ENCODE data around the gene TSPAN17.

Gene TSPAN17

GRCh38 chr5:176608142-176608705, 39.1 kb upstream of the TSPAN17 start:
- no peak for TF ChIP-seq MAX (IDR thresholded peaks at IDR 0.05)
- TF ChIP-seq EP300 (IDR thresholded peaks at IDR 0.05; ENCODE audit: borderline replicate concordance) = no peak
- no peak for TF ChIP-seq FOXM1 (IDR thresholded peaks at IDR 0.05; ENCODE audit: borderline replicate concordance, low read depth)
- no peak for TF ChIP-seq TAF1 (IDR thresholded peaks at IDR 0.05; ENCODE audit: low read depth)
- TF ChIP-seq CREB1 (IDR thresholded peaks at IDR 0.05; ENCODE audit: low read depth) = no peak
- TF ChIP-seq REST (IDR thresholded peaks at IDR 0.05; ENCODE audit: low read depth) = no peak
- no peak for TF ChIP-seq TCF12 (IDR thresholded peaks at IDR 0.05; ENCODE audit: low read depth)
- no peak for TF ChIP-seq EGR1 (IDR thresholded peaks at IDR 0.05)
- TF ChIP-seq NFIC (IDR thresholded peaks at IDR 0.05) = no peak

GRCh38 chr5:176608937-176609723, 38.2 kb upstream of the TSPAN17 start:
- TF ChIP-seq CEBPB (IDR thresholded peaks at IDR 0.05) (no peak), RAD21 (IDR thresholded peaks at IDR 0.05; ENCODE audit: low read depth) (no peak), MAX (IDR thresholded peaks at IDR 0.05) (no peak; the same call in 1 of the 2 replicates), YY1 (IDR thresholded peaks at IDR 0.05; ENCODE audit: low read depth) (no peak), USF1 (IDR thresholded peaks at IDR 0.05) (no peak)

GRCh38 chr5:176609724-176610434, 37.4 kb upstream of the TSPAN17 start, which contains the start of gene GPRIN1:
Gene GPRIN1, minus strand, starts transcription at chr5:176610156. Its CDS starts 10,322 bp downstream, at chr5:176599834.
- TF ChIP-seq USF1 (IDR thresholded peaks at IDR 0.05) (0 out of 2 replicates have a peak, but pooled peaks have one; percentile 11), YY1 (IDR thresholded peaks at IDR 0.05; ENCODE audit: low read depth) (no peak), REST (IDR thresholded peaks at IDR 0.05; ENCODE audit: low read depth) (peak; percentile 81), ZBTB7A (IDR thresholded peaks at IDR 0.05; ENCODE audit: low read depth) (peak; percentile 91), NFIC (IDR thresholded peaks at IDR 0.05) (no peak), EGR1 (IDR thresholded peaks at IDR 0.05) (no peak; the same call in 1 of the 2 replicates), RAD21 (IDR thresholded peaks at IDR 0.05; ENCODE audit: low read depth) (no peak; the same call in 1 of the 2 replicates), CEBPB (IDR thresholded peaks at IDR 0.05) (no peak), MAX (IDR thresholded peaks at IDR 0.05) (0 out of 2 replicates have a peak, but pooled peaks have one; percentile 14)

- TF ChIP-seq YY1 (IDR thresholded peaks at IDR 0.05; ENCODE audit: low read depth) (no peak), TEAD4 (IDR thresholded peaks at IDR 0.05) (no peak), REST (IDR thresholded peaks at IDR 0.05; ENCODE audit: low read depth) (no peak), EP300 (IDR thresholded peaks at IDR 0.05; ENCODE audit: borderline replicate concordance) (no peak), CREB1 (IDR thresholded peaks at IDR 0.05; ENCODE audit: low read depth) (no peak), FOXM1 (IDR thresholded peaks at IDR 0.05; ENCODE audit: borderline replicate concordance, low read depth) (no peak), TAF1 (IDR thresholded peaks at IDR 0.05; ENCODE audit: low read depth) (no peak), EGR1 (IDR thresholded peaks at IDR 0.05) (no peak; the same call in 1 of the 2 replicates), ZBTB7A (IDR thresholded peaks at IDR 0.05; ENCODE audit: low read depth) (no peak), MAX (IDR thresholded peaks at IDR 0.05) (no peak), USF1 (IDR thresholded peaks at IDR 0.05) (no peak), TCF12 (IDR thresholded peaks at IDR 0.05; ENCODE audit: low read depth) (no peak)
These were observed 36.9 kb upstream of the TSPAN17 start for GRCh38 chr5:176610435-176610773.

Data from Ishikawa (cell line).